ENCODE data around the gene SWAP70.
"Not testable (repeated sequence)": the region's sequence is repeated elsewhere in the genome, so short reads cannot be mapped to it uniquely, and the experiment has no call there.

The SWAP70 gene

DNA sequence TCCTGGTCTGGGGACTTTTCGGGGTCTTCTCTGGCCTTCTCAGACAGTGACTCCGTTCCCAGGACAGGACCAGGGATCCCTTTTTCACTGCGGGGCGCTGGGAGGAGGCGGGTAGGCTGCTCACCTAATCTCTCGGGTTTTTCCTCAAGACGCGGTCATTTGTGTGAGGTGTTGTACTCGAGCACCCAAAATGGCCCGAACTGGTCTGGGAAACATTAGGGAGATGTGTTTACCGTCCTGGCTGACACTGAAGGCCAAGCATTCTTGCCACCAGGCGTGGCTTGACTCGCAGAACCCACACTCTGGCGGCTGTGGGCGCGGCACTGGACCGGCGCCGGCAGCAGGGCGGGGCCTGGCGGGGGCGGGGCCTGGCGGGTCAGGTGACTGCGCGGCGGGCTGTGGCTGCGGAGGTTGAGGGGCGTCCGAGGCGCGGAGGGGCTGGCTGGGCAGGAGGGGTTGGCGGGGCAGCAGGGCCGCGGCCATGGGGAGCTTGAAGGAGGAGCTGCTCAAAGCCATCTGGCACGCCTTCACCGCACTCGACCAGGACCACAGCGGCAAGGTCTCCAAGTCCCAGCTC lies at the start of gene SWAP70:
Gene SWAP70 (plus strand): TSS at position 379 of the 577 bp plus-strand sequence. CDS start 103 bp downstream, at position 482.
- peak; percentile 88 for DNase-seq

GRCh38 chr11:9615031-9615451 lies 48.8 kb upstream of the SWAP70 start:
- no peak for DNase-seq

DNA sequence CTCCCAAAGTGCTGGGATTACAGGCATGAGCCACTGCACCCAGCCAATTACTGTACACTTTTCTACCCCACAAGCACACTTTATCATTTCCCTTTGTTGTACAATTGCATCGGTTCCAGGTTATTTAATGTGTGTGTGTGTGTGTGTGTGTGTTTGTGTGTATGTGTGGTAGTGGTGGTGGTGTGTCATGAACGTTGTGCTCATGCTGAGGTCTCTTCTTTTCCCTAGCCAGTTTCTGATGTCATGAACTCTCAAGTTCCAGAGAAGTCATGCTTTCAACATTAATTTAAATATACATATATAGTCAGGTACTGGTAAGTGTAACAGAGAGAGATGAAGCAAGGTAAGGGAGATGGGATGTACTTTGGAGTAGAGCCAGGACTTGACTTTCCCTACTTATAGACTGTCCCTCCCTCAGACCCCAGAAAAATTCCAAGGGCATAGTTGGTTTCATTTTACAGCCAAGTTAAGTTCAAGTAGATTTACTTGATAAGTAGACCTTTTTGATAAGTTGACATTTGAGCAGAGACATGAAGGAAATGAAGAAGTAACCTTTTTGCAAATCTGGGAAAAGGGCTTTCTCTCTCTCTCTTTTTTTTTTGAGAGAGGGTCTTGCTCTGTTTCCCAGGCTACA lies 47.7 kb upstream of the SWAP70 start:
- no peak for DNase-seq

DNA sequence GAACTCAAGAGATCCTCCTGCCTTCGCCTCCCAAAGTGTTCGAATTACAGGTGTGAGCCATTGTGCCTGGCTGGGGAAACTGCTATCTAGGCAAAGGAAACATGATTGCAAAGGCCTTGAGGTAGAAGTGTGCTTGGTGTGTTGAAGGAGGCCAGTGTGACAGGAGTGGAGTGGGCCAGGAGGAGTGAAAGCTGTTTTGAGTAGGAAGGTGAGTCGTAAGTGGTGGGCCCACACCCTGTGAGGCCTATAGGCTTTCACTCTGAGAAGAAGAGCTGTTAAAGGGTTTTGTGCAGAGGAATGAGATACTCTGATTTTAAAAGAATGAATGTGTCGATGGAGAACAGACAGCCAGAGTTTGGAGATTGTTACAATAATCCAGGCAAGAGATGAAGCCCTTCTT lies 47.0 kb upstream of the SWAP70 start:
- no peak for DNase-seq

DNA sequence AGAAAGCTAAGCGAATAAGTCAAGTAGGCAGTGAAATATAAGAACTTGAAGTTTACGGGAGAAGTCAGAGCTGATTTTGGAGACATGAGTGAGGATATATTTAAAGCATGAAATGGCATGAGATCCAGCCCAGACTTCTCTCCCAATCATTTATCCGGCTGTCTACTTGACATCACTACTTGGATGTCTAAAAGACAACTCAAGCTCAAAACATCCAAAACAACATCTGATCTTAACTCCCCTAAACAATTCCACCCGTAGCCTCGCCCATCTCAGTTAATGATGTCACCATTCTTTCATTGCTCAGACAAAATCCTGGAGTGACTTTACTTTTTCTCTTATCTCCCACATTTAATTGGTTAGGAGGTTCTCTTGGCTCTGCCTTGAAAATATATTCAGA lies 45.9 kb upstream of the SWAP70 start:
- no peak for DNase-seq

DNA sequence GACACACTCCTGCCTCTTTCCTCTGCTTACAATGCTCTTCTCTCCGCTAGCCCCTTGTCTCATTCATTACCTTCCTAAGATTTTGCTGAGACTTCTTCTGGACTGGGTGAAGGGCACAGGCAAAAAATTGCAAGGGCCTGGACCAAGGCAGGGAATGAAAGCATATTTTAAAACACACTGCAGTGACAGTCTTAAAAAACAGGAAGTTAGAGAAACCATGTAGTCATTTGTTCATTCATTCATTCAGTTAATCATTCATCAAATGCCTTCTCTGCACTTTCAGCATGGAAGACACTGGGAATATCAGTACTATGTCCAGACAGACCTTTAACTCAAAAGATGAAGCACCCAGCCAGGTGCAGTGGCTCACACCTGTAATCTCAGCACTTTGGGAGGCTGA lies 44.9 kb upstream of the SWAP70 start:
- no peak for DNase-seq

DNA sequence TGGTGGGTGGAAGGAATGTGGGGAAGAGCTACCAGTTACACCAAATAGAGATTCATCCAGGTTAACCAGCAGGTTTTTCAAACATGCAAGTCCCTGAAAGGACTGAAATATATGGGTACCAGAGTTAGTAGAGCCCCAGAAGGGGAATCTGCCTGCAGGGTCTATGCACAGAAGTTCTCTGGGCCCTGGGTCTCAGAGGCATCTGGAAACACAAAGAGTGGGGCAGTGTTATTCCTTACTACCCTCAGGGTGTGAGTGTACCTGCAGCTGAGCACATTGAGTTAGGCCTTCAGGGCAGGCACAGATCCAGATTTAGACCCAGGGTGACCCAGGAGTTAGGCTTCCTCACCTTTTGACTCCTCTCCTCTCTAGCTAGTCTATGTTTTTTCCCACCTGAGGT lies 43.9 kb upstream of the SWAP70 start:
- DNase-seq, result no peak

GRCh38 chr11:9622353-9622752 lies 41.5 kb upstream of the SWAP70 start:
- not testable (repeated sequence) for DNase-seq

- not testable (repeated sequence) for DNase-seq
Measured at GRCh38 chr11:9623053-9623452, 40.8 kb upstream of the SWAP70 start.

GRCh38 chr11:9624448-9624847 lies 39.4 kb upstream of the SWAP70 start:
- DNase-seq, result no peak

- DNase-seq, result no peak
Measured at GRCh38 chr11:9625162-9625561, 38.7 kb upstream of the SWAP70 start.

DNA sequence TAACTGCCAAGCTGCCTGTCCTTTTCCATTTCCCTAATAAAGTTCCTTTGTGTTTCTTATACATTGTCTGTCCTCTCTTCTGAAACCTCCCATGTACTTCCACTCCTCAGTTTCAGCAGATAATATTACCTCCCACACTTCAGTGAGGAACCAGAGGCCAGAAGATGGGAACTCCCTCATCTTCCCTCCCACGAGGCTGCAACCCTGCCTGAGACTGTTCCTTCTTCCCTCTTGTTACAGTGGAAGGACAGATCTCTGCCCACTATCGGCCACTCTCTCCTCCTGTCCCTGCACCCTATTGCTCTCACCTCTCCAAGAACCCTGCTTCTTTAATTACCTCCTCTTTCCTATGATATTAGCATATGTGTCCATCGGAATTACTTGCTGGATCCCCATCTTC lies 38.1 kb upstream of the SWAP70 start:
- no peak for DNase-seq

DNA sequence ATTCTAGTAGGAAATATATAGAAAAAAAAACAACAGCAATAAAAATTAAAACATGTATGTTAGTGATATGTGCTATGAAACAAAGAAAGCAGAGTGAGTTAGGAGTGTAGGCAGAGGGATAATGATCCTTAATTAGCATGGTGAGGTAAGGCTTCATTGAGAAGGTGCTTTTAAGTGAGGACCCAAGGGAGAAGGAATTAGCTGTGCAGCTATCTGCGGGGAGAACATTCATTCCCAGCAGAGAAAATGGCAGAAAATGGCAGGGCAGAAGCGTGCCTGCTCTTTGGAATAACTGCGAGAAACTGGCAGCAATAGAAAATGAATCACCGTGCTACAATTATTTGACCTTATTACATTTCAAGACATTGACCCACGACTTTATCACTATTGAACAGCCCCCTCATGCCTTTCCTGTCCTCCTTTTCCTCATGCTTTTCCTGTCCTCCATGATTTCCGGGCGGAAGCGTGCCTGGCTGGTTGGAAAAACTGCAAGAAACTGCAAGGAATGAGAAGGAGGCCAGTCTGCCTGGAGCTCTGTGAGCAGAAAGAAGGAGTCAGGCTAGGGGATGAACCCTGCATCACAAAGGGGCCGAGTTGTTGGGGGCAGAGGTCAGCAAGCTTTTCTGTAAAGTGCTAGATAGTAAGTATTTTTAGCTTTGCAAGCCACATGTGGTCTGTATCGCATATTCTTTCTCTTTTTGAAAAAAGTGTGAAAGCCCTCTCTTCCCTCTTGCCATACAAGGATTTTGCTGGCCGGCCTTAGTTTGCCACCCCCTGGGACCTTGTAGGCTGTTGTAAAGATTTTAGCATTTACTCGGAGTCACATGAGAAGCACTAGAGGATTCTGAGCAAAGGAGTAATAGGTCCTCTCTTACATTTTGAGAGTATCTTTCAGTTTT lies 37.1 kb upstream of the SWAP70 start:
- DNase-seq, result no peak

- no peak for DNase-seq
Measured at GRCh38 chr11:9629064-9629463, 34.8 kb upstream of the SWAP70 start.

- no peak for DNase-seq
Measured at GRCh38 chr11:9633679-9634078, 30.2 kb upstream of the SWAP70 start.

- DNase-seq, result no peak
Measured at GRCh38 chr11:9636691-9637090, 27.2 kb upstream of the SWAP70 start.

- DNase-seq, result no peak
Measured at GRCh38 chr11:9639099-9639498, 24.8 kb upstream of the SWAP70 start.

- no peak for DNase-seq
Measured at GRCh38 chr11:9639985-9640384, 23.9 kb upstream of the SWAP70 start.

GRCh38 chr11:9642894-9643293 lies 21.0 kb upstream of the SWAP70 start:
- no peak for DNase-seq

- DNase-seq, result no peak
Measured at GRCh38 chr11:9643751-9644150, 20.1 kb upstream of the SWAP70 start.

GRCh38 chr11:9645881-9646280 lies 18.0 kb upstream of the SWAP70 start:
- DNase-seq, result no peak

- DNase-seq, result no peak
Measured at GRCh38 chr11:9646324-9646723, 17.6 kb upstream of the SWAP70 start.

GRCh38 chr11:9651481-9651880 lies 12.4 kb upstream of the SWAP70 start:
- no peak for DNase-seq
